ENCODE measurements around the gene INTS3. TPM values are rescaled to one million over a fixed set of nuclear protein-coding genes. Genes with fewer than 3 reads are reported as not detected.

INTS3 gene
- total and polyA plus RNA-seq, 7 donors, result 11.3 to 29.0 (median 22.1) TPM

- DNase-seq (no peak), ATAC-seq (no peak)
- no peaks in the 10 kb centered on the region for H3K9me3 ChIP-seq
- H3K27ac ChIP-seq, result no peak overlapping the region
- TF ChIP-seq, protein P1, sequence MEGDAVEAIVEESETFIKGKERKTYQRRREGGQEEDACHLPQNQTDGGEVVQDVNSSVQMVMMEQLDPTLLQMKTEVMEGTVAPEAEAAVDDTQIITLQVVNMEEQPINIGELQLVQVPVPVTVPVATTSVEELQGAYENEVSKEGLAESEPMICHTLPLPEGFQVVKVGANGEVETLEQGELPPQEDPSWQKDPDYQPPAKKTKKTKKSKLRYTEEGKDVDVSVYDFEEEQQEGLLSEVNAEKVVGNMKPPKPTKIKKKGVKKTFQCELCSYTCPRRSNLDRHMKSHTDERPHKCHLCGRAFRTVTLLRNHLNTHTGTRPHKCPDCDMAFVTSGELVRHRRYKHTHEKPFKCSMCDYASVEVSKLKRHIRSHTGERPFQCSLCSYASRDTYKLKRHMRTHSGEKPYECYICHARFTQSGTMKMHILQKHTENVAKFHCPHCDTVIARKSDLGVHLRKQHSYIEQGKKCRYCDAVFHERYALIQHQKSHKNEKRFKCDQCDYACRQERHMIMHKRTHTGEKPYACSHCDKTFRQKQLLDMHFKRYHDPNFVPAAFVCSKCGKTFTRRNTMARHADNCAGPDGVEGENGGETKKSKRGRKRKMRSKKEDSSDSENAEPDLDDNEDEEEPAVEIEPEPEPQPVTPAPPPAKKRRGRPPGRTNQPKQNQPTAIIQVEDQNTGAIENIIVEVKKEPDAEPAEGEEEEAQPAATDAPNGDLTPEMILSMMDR (IDR thresholded peaks at IDR 0.05), result no peak
- H3K36me3 ChIP-seq (ENCODE audit: insufficient read depth in 1 of 2, low read depth in 1 of 2), result peaks cover 30 to 87% of the 10 kb centered on the region in 2 donors
- H3K4me1 ChIP-seq, result peaks cover 1% of the 10 kb centered on the region
- WGBS, 3 donors, result 71 to 77% (median 75%) methylated on average over 5 of the region's 5 CpGs
- no peaks in the 10 kb centered on the region for H3K27me3 ChIP-seq (ENCODE audit: insufficient read depth in 3 of 3, low read length in 2 of 3)
- intact Hi-C loops (cut with DNase I), result loop anchor here in 1 of 2 donors (10.0 kb wide), 2 partner anchors 168 to 228 kb away; no protein-coding TSS in a partner anchor
- H3K4me3 ChIP-seq, result no peak overlapping the region
Measured at GRCh38 chr1:153742411-153743142, 14.7 kb downstream of the INTS3 start.

DNA sequence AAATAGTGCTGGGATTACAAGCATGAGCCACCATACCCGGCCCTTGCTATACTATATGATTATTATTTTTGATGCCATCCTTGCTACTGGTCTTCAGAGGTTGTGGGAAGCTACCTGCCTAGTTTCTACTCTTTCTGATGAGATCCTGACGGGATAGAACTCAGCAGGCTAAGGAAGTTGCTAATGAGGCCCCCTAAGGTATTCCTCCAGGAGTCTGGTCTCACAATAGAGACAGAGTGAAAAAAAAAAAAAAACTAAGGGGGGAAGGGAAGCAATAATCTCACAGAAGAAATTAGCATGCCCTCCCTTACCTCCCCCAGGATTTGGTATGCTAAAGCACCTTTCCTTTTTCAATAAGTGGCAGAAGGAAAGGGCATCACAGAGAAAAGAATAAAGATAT lies 17.6 kb downstream of the INTS3 start:
- no peak for DNase-seq
- no peak for ATAC-seq
- no peaks in the 10 kb centered on the region for H3K9me3 ChIP-seq
- no peaks in the 10 kb centered on the region for H3K27me3 ChIP-seq (ENCODE audit: insufficient read depth in 3 of 3, low read length in 2 of 3)
- TF ChIP-seq, protein P1 (IDR thresholded peaks at IDR 0.05), result no peak
- H3K4me3 ChIP-seq, result no peak overlapping the region
- peaks cover 35 to 90% of the 10 kb centered on the region in 2 donors for H3K36me3 ChIP-seq (ENCODE audit: insufficient read depth in 1 of 2, low read depth in 1 of 2)
- WGBS, 3 donors, result 91 to 96% (median 93%) methylated on average over 2 of the region's 2 CpGs
- intact Hi-C loops (cut with DNase I), result loop anchor here (5.0 to 10.0 kb wide), 4 partner anchors 171 to 238 kb away; no protein-coding TSS in a partner anchor
- peaks cover 30% of the 10 kb centered on the region for H3K4me1 ChIP-seq
- no peak overlapping the region for H3K27ac ChIP-seq

DNA sequence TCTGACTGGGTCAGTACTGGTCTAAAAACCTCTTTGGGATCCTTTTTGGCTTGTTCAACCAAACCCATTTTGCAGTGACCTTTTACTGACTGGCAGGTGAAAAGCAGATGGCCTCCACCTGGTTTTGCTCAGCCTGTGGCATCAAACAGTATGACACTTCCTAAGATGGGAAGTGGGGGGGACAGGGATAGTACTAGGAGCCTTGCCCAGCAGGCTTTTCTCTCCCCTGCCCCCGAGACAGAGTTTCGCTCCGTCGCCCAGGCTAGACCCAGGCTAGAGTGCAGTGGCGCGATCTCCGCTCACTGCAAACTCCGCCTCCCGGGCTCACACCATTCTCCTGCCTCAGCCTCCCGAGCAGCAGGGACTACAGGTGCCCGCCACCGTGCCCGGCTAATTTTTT lies 18.3 kb downstream of the INTS3 start:
- ATAC-seq (no peak), DNase-seq (no peak)
- H3K36me3 ChIP-seq (ENCODE audit: insufficient read depth in 1 of 2, low read depth in 1 of 2), result peaks cover 28 to 90% of the 10 kb centered on the region in 2 donors
- no peaks in the 10 kb centered on the region for H3K9me3 ChIP-seq
- intact Hi-C loops (cut with DNase I), result loop anchor here (5.0 to 10.0 kb wide), 4 partner anchors 171 to 239 kb away; no protein-coding TSS in a partner anchor
- WGBS, 3 donors, result 89 to 92% (median 91%) methylated on average over 13 of the region's 13 CpGs
- TF ChIP-seq, protein P1 (IDR thresholded peaks at IDR 0.05), result no peak
- peaks cover 33% of the 10 kb centered on the region for H3K4me1 ChIP-seq
- no peaks in the 10 kb centered on the region for H3K27me3 ChIP-seq (ENCODE audit: insufficient read depth in 3 of 3, low read length in 2 of 3)
- no peak overlapping the region for H3K4me3 ChIP-seq
- no peak overlapping the region for H3K27ac ChIP-seq

GRCh38 chr1:153748903-153749302 lies 21.1 kb downstream of the INTS3 start:
- ATAC-seq (no peak), DNase-seq (no peak)
- Histone ChIP-seq H3K9me3 (no peaks in the 10 kb centered on the region), H3K36me3 (ENCODE audit: insufficient read depth in 1 of 2, low read depth in 1 of 2) (peaks cover 17 to 89% of the 10 kb centered on the region in 2 donors), H3K27ac (peak overlapping the region; percentile 41), H3K27me3 (ENCODE audit: insufficient read depth in 3 of 3, low read length in 2 of 3) (no peaks in the 10 kb centered on the region), H3K4me1 (peaks cover 38% of the 10 kb centered on the region), H3K4me3 (no peak overlapping the region)
- 78 to 86% (median 82%) methylated on average over 2 of the region's 2 CpGs for WGBS, 3 donors
- TF ChIP-seq, protein P1 (IDR thresholded peaks at IDR 0.05), result no peak
- intact Hi-C loops (cut with DNase I), result loop anchor here (1.0 to 10.0 kb wide), 6 partner anchors 70 to 242 kb away; partner anchors contain the start of gene NPR1 (in 1 of the 2)
